Measurements from ENCODE around the gene CARNS1. TPM values are rescaled to one million over a fixed set of nuclear protein-coding genes. Genes with fewer than 3 reads are reported as not detected.

Gene CARNS1
- total and polyA plus RNA-seq, 2 of the 13 experiments (the other 11 are each of a cell fraction or from before 2014, with no cell fraction given), result not detected

DNA sequence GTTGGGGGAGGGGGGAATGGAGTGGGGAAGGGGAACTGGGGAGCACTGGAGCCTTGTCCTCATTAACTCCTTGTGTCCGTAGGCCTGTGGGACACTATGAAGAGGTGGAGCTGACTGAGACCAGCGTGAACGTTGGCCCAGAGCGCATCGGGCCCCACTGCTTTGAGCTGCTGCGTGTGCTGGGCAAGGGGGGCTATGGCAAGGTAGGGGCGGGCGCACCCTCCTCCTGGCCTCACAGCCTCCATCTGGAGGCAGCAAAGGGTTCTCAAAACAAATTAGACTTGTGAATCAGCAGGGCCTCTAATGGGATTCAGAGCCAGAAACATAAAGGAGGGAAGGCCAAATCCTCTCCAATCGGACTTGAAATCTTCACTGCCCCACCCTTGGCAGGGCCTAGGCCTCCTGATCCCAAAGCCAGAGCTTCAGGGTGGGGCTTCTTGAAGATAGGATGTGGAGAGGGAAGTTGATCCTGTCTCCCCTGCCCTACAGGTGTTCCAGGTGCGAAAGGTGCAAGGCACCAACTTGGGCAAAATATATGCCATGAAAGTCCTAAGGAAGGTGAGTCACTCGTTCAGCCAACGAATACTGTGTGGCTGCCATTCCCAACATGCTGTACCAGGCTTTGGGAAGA, 13.7 kb downstream of the CARNS1 start:
- peak overlapping the region; percentile 84 to 98 (median 90) for H3K4me3 ChIP-seq (replicated peaks in 1 of 3; ENCODE audit: insufficient read depth in 1 of 3, low read depth in 2 of 3, low read length in 3 of 3)
- in situ Hi-C loops (cut with HindIII; ENCODE audit: extremely low pct_ligation_motif_present, low pct_unique_long_range_greater_than_20kb) (loop anchor here (5.0 kb wide), 1 partner anchor 33 kb away; no protein-coding TSS in a partner anchor), intact Hi-C loops (cut with micrococcal nuclease; ENCODE audit: unreplicated experiment) (loop anchor here (2.0 kb wide), 1 partner anchor 14 kb away; the partner anchor contains the start of gene CORO1B)
- H3K36me3 ChIP-seq (replicated peaks in 1 of 2; ENCODE audit: control insufficient read depth in 1 of 2, insufficient read depth in 2 of 2, low read length in 2 of 2), result peaks cover 15 to 22% of the 10 kb centered on the region in 2 experiments; a peak in 4 of 5 replicates
- H3K4me1 ChIP-seq (ENCODE audit: insufficient read depth, low read length), result peaks cover 32% of the 10 kb centered on the region
- CTCF ChIA-PET (ENCODE audit: low intra/inter-chr PET ratio, low total read pairs), result no interaction called here
- POLR2A ChIA-PET, result interaction anchor here (1.0 to 3.0 kb wide), 6 partner anchors 8 to 39 kb away, joined by 3 to 12 read pairs (median 5); partner anchors contain the start of genes PPP1CA, PTPRCAP and RAD9A
- no peak for TF ChIP-seq ZBTB21 (CRISPR knock-in tag; IDR thresholded peaks at IDR 0.05)
- TF ChIP-seq, protein P1, sequence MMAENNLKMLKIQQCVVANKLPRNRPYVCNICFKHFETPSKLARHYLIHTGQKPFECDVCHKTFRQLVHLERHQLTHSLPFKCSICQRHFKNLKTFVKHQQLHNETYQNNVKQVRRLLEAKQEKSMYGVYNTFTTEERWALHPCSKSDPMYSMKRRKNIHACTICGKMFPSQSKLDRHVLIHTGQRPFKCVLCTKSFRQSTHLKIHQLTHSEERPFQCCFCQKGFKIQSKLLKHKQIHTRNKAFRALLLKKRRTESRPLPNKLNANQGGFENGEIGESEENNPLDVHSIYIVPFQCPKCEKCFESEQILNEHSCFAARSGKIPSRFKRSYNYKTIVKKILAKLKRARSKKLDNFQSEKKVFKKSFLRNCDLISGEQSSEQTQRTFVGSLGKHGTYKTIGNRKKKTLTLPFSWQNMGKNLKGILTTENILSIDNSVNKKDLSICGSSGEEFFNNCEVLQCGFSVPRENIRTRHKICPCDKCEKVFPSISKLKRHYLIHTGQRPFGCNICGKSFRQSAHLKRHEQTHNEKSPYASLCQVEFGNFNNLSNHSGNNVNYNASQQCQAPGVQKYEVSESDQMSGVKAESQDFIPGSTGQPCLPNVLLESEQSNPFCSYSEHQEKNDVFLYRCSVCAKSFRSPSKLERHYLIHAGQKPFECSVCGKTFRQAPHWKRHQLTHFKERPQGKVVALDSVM (CRISPR knock-in tag; IDR thresholded peaks at IDR 0.05), result peak; percentile 87
- 0 out of 2 replicates have a peak, but pooled peaks have one; percentile 33 for TF ChIP-seq ZNF274 (CRISPR knock-in tag; IDR thresholded peaks at IDR 0.05)
- FAIRE-seq (no peak), DNase-seq (ENCODE audit: low spot score) (no peak), ATAC-seq (peak; percentile 9; the same call in 2 of the 3 replicates)
- H3K9me3 ChIP-seq (ENCODE audit: low read length), result no peaks in the 10 kb centered on the region
- H2AFZ ChIP-seq (ENCODE audit: low read length), result no peak overlapping the region
- peak overlapping the region; percentile 90 for H3K4me2 ChIP-seq (ENCODE audit: low read depth, low read length)
- no peaks in the 10 kb centered on the region; a peak in 1 of 5 replicates for H3K27me3 ChIP-seq (ENCODE audit: control insufficient read depth in 1 of 2, insufficient read depth in 2 of 2, low read length in 2 of 2)
- H3K9ac ChIP-seq (ENCODE audit: insufficient read depth, low read depth, low read length), result peak overlapping the region; percentile 97
- WGBS (ENCODE audit: low lambda C conversion rate), result 39% methylated on average over 7 of the region's 12 CpGs
- peak overlapping the region; percentile 71 for H3K27ac ChIP-seq (ENCODE audit: extremely low read length, insufficient read depth, low read length)
- TSS peak; percentile 63 for BruUV-seq (replicated peaks)
- no peaks in the 10 kb centered on the region for H4K20me1 ChIP-seq (ENCODE audit: insufficient read depth, low read length)
- H3K79me2 ChIP-seq (ENCODE audit: insufficient read depth, low read length), result peaks cover 13% of the 10 kb centered on the region

DNA sequence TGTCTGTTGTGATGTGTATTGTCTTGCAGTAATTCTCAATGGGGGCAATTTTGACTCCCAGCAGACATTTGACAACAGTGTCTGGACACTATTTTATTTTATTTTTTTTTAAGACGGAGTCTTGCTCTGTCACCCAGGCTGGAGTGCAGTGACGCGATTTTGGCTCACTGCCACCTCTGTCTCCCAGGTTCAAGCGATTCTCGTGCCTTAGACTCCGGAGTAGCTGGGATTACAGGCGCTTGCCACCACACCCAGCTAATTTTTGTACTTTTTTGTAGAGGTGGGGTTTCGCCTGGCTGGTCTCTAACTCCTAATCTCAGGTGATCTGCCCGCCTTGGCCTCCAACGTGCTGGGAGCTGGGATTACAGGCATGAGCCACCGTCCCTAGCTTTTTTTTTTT, 14.2 kb downstream of the CARNS1 start:
- peaks cover 15 to 27% of the 10 kb centered on the region in 2 experiments; a peak in 4 of 5 replicates for H3K36me3 ChIP-seq (replicated peaks in 1 of 2; ENCODE audit: control insufficient read depth in 1 of 2, insufficient read depth in 2 of 2, low read length in 2 of 2)
- H3K4me1 ChIP-seq (ENCODE audit: insufficient read depth, low read length), result peaks cover 26% of the 10 kb centered on the region
- no TSS peak for BruUV-seq (replicated peaks)
- DNase-seq (ENCODE audit: low spot score) (no peak), ATAC-seq (no peak), FAIRE-seq (no peak)
- peaks cover 13% of the 10 kb centered on the region for H3K79me2 ChIP-seq (ENCODE audit: insufficient read depth, low read length)
- peak overlapping the region in 2 of 3 experiments; percentile 84 to 98; a peak in 1 of 6 replicates for H3K4me3 ChIP-seq (replicated peaks in 1 of 3; ENCODE audit: insufficient read depth in 1 of 3, low read depth in 2 of 3, low read length in 3 of 3)
- ChIA-PET POLR2A (no interaction called here), CTCF (ENCODE audit: low intra/inter-chr PET ratio, low total read pairs) (no interaction called here)
- H3K27me3 ChIP-seq (ENCODE audit: control insufficient read depth in 1 of 2, insufficient read depth in 2 of 2, low read length in 2 of 2), result no peaks in the 10 kb centered on the region; a peak in 1 of 5 replicates
- peak overlapping the region; percentile 71 for H3K27ac ChIP-seq (ENCODE audit: extremely low read length, insufficient read depth, low read length)
- H3K9ac ChIP-seq (ENCODE audit: insufficient read depth, low read depth, low read length), result peak overlapping the region; percentile 97; the same call in 1 of the 2 replicates
- no peak overlapping the region for H2AFZ ChIP-seq (ENCODE audit: low read length)
- WGBS (ENCODE audit: low lambda C conversion rate), result 97% methylated on average over 11 of the region's 11 CpGs
- H4K20me1 ChIP-seq (ENCODE audit: insufficient read depth, low read length), result no peaks in the 10 kb centered on the region
- peak overlapping the region; percentile 90 for H3K4me2 ChIP-seq (ENCODE audit: low read depth, low read length)
- intact Hi-C loops (cut with micrococcal nuclease; ENCODE audit: unreplicated experiment), result loop anchor here (2.0 kb wide), 1 partner anchor 13 kb away; the partner anchor contains the start of gene CORO1B
- in situ Hi-C loops (cut with HindIII; ENCODE audit: extremely low pct_ligation_motif_present, low pct_unique_long_range_greater_than_20kb), result loop anchor here (5.0 kb wide), 1 partner anchor 33 kb away; no protein-coding TSS in a partner anchor
- H3K9me3 ChIP-seq (ENCODE audit: low read length), result no peaks in the 10 kb centered on the region
- no peak for TF ChIP-seq NFE2 (CRISPR knock-in tag; IDR thresholded peaks at IDR 0.05)
- no peak for TF ChIP-seq KAT2B (IDR thresholded peaks at IDR 0.05; ENCODE audit: borderline replicate concordance, low read depth, low read length)
- TF ChIP-seq MTF1 (CRISPR knock-in tag; IDR thresholded peaks at IDR 0.05), result no peak
- TF ChIP-seq, protein P2, sequence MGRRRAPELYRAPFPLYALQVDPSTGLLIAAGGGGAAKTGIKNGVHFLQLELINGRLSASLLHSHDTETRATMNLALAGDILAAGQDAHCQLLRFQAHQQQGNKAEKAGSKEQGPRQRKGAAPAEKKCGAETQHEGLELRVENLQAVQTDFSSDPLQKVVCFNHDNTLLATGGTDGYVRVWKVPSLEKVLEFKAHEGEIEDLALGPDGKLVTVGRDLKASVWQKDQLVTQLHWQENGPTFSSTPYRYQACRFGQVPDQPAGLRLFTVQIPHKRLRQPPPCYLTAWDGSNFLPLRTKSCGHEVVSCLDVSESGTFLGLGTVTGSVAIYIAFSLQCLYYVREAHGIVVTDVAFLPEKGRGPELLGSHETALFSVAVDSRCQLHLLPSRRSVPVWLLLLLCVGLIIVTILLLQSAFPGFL (CRISPR knock-in tag; IDR thresholded peaks at IDR 0.05), result no peak
- TF ChIP-seq ZNF607 (CRISPR knock-in tag; IDR thresholded peaks at IDR 0.05; ENCODE audit: borderline replicate concordance), result no peak
- TF ChIP-seq ZNF124 (CRISPR knock-in tag; IDR thresholded peaks at IDR 0.05), result no peak
- TF ChIP-seq ZNF10 (CRISPR knock-in tag; IDR thresholded peaks at IDR 0.05; ENCODE audit: borderline replicate concordance, low read depth), result no peak
- no peak for TF ChIP-seq CBX2 (IDR thresholded peaks at IDR 0.05; ENCODE audit: low read depth, low read length)
- TF ChIP-seq CBX2 (CRISPR knock-in tag; IDR thresholded peaks at IDR 0.05; ENCODE audit: low read depth), result no peak
- TF ChIP-seq ZNF180 (CRISPR knock-in tag; IDR thresholded peaks at IDR 0.05; ENCODE audit: borderline replicate concordance, low read depth), result no peak
- no peak for TF ChIP-seq TGIF2 (CRISPR knock-in tag; IDR thresholded peaks at IDR 0.05)
- TF ChIP-seq KDM3A (CRISPR knock-in tag; IDR thresholded peaks at IDR 0.05; ENCODE audit: low read depth), result no peak
- TF ChIP-seq ZNF33B (CRISPR knock-in tag; IDR thresholded peaks at IDR 0.05), result no peak
